T-cell (primary cell): Measurements from ENCODE around the gene C20orf204. TPM values are rescaled to one million over a fixed set of nuclear protein-coding genes. Genes with fewer than 3 reads are reported as not detected.

ENCODE experiments used
- ATAC-seq, 4 experiments: fragments of 200-7000 bp in 3 of 4; fragments of 150-1000 bp in 1 of 4; cut with Tn5 transposase; replicated peaks in 1 of 4; 1 replicate in 3 of 4; 2 replicates in 1 of 4; pipeline ENCODE4 v1.10.0; 2021; ENCODE audit warnings: moderate library complexity in 3 of 4, mild to moderate bottlenecking in 2 of 4, moderate number of reproducible peaks in 1 of 4
- CTCF ChIA-PET, 2 donors: fragments of 300-600 bp; sonication (Branson Sonifier 250); formaldehyde crosslinking; loops; one replicate each; lab custom pipeline; 2022; ENCODE audit warnings: antibody characterized with exemption in 2 of 2; lab: Charles Lee
- POLR2A ChIA-PET, 2 donors: fragments of 300-600 bp; sonication (Branson Sonifier 250); formaldehyde crosslinking; loops; one replicate each; lab custom pipeline; 2022; ENCODE audit warnings: antibody characterized with exemption in 2 of 2; lab: Charles Lee
- DNase-seq, 35 experiments: peaks; one replicate each; pipeline versions ENCODE4 v3.0.0 to v3.0.0-alpha.2; 2013 to 2023
- H3K27ac ChIP-seq: one replicate; pipeline ENCODE4 v1.5.1; 2013; ENCODE audit warnings: low read length
- H3K27me3 ChIP-seq, 2 experiments: replicated peaks in 1 of 2; 1 replicate in 1 of 2; 2 replicates in 1 of 2; pipeline versions ENCODE4 v1.6.1 to v1.7.0; 2013; ENCODE audit warnings: low read length in 1 of 2, mixed read lengths in 1 of 2; ENCODE audit not compliant: control insufficient read depth in 2 of 2, insufficient read depth in 2 of 2; ENCODE audit errors: extremely low read depth in 1 of 2
- H3K36me3 ChIP-seq, 2 donors: 1 replicate in 1 of 2; 2 replicates in 1 of 2; pipeline versions ENCODE4 v1.6.1 to v1.7.0; 2013; ENCODE audit warnings: low read length in 1 of 2; ENCODE audit not compliant: control insufficient read depth in 2 of 2, insufficient read depth in 1 of 2; ENCODE audit errors: extremely low read depth in 1 of 2
- H3K4me1 ChIP-seq, 2 experiments: 1 replicate in 1 of 2; 2 replicates in 1 of 2; pipeline versions ENCODE4 v1.6.1 to v1.7.0; 2013; ENCODE audit warnings: low read length in 2 of 2, mixed read lengths in 1 of 2; ENCODE audit not compliant: insufficient read depth in 2 of 2, control insufficient read depth in 1 of 2; ENCODE audit errors: extremely low read depth in 1 of 2
- H3K4me3 ChIP-seq, 2 donors: 1 replicate in 1 of 2; 2 replicates in 1 of 2; pipeline versions ENCODE4 v1.5.1 to v1.7.0; 2013; ENCODE audit warnings: mild to moderate bottlenecking in 2 of 2, low read length in 1 of 2, moderate library complexity in 1 of 2; ENCODE audit not compliant: control insufficient read depth in 1 of 2; ENCODE audit errors: extremely low read depth in 1 of 2
- H3K9me3 ChIP-seq: 2 replicates; pipeline ENCODE4 v1.7.0; 2013
- H3K27ac Mint-ChIP-seq, 2 donors: one replicate each; pipeline ENCODE4 v1.8.0; 2020 to 2021; ENCODE audit warnings: mild to moderate bottlenecking in 2 of 2, mixed read lengths in 2 of 2
- H3K27me3 Mint-ChIP-seq, 2 donors: one replicate each; pipeline ENCODE4 v1.8.0; 2021 to 2022; ENCODE audit warnings: mixed read lengths in 2 of 2
- H3K36me3 Mint-ChIP-seq: one replicate; pipeline ENCODE4 v1.8.0; 2021; ENCODE audit warnings: mixed read lengths
- H3K4me1 Mint-ChIP-seq, 3 donors: one replicate each; pipeline ENCODE4 v1.8.0; 2020 to 2022; ENCODE audit warnings: mixed read lengths in 3 of 3, mild to moderate bottlenecking in 1 of 3
- H3K4me3 Mint-ChIP-seq, 3 donors: one replicate each; pipeline ENCODE4 v1.8.0; 2020 to 2022; ENCODE audit warnings: mild to moderate bottlenecking in 3 of 3, mixed read lengths in 3 of 3, moderate library complexity in 3 of 3
- H3K9me3 Mint-ChIP-seq, 3 donors: one replicate each; pipeline ENCODE4 v1.8.0; 2020 to 2022; ENCODE audit warnings: mixed read lengths in 3 of 3
- WGBS: methylation state at CpG from one replicate; pipeline ENCODE4 v1.1.5; 2013; ENCODE audit warnings: missing lambda C conversion rate; ENCODE audit not compliant: insufficient coverage; 5-methylcytosine and 5-hydroxymethylcytosine counted together
- total RNA-seq, 35 experiments: library from RNA in 6 of 35; stranded (reverse) in 6 of 35; fragments of 120-200 nt in 1 of 35; gene quantifications; one replicate each; pipeline versions ENCODE4 v1.2.1 to v1.2.4 and lab custom pipeline; 2013 to 2026

C20orf204 gene
- total RNA-seq, 5 donors from 2014 or later (not counting 1 experiment from before 2014, with no cell fraction given) = 4.5 to 20.8 (median 9.5) TPM

DNA sequence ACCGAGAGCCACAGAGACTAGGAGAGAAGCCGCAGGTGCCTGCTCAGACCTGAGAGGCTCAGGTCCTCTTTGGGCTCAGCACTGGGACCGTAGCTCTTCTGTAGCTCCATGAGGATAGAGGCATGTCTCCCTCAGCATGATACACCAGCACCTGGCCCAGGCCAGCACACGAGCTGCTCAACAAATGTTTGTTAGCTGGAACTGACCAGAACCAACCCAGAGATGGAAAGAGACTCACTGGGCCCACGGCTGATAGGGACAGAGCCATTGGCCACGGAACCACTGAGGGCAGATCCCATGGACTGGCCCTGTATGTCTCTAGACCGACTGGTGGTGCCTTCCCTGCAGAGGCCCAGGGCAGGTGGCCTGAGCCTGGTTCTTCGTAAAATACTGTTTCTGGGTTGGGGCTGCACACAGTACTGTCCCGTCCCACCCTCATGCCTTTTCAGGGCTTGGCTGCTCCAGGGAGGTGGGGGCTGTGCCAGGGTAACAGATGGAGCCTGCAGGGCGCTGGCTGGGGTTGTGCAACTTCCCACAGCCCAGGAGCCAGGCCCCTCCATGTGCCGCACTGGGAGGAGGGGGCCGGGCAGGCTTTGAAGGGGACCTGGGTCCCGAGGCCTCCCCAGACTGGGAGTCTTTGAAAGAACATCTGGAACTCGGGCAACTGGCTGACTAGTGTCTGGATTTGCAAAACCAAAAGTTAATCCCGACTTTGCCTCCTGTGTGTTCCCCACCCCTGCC, 5.2 kb downstream of the C20orf204 start:
- Histone ChIP-seq H3K9me3 (no peaks in the 10 kb centered on the region), H3K27me3 (peaks cover 0 to 42% of the 10 kb centered on the region in 2 experiments), H3K27ac (no peak overlapping the region), H3K36me3 (no peaks in the 10 kb centered on the region), H3K4me1 (peaks cover 18 to 63% of the 10 kb centered on the region in 2 experiments), H3K4me3 (peak overlapping the region in 1 of 2 donors; percentile 66)
- Mint-ChIP-seq H3K27ac (peak overlapping the region; percentile 90 to 93), H3K36me3 (no peaks in the 10 kb centered on the region), H3K9me3 (no peaks in the 10 kb centered on the region), H3K4me3 (peak overlapping the region; percentile 75 to 81 (median 79)), H3K4me1 (peaks cover 53 to 67% (median 53%) of the 10 kb centered on the region in 3 donors), H3K27me3 (peaks cover under 1 to 5% of the 10 kb centered on the region in 2 donors)
- ChIA-PET CTCF (no interaction called here), POLR2A (no interaction called here)
- ATAC-seq (no peak), DNase-seq (no peak)
- 89% methylated on average over 12 of the region's 15 CpGs for WGBS

DNA sequence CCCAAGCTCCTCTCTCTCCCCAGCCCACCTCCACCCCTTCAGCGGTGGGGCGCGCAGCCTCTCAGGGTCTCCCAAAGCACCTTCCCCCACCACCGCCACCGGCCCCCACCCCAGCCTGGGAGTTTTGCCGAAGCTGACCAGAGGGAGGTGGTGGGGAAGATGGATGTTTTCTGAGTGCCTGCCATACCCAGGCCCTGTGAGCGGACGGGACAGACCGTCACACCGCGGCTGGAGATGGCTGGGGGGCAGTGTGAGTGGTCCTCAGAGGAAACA, 5.7 kb downstream of the C20orf204 start:
- 45% methylated on average over 5 of the region's 11 CpGs for WGBS

DNA sequence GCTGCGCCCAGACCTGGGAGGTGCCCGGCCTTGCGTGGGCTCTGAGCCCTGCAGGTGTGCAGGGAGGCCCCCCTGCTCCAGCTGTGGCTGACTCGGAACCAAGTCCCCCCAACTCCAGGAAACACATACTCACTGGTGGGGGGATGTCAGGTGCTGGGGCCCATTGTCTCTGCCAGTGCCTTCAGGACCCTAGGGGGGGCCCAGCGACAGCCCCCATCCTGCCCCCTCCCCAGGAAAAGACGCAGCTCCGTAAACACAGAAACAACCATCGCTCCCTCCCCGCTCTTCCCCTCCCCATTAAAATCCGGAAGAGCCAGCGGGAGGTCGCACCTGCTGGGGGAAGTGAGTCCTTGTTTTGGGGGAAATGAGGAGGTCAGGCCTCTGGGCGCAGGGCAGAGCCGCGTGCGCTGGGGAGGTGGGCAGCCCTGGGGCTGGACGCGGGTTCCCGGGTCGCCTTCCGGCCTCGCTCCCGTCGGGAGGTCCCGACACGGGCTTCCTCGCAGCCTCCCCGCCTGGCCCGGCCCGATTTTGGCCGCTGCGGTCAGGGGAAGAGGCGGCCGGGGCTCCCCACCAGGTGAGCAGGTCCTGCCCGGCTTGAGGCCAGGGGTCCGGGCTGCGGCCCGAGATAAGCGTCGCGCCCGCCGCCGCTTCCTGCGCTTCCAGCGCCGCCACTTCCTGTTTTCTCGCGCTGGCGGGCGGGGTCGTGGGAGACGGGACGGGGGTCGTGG, 6.2 kb downstream of the C20orf204 start:
- H3K27ac Mint-ChIP-seq = peak overlapping the region; percentile 90 to 93
- peak overlapping the region; percentile 75 to 81 (median 79) for H3K4me3 Mint-ChIP-seq
- H3K4me1 Mint-ChIP-seq = peaks cover 46 to 62% (median 58%) of the 10 kb centered on the region in 3 donors
- H3K4me1 ChIP-seq = peaks cover 18 to 53% of the 10 kb centered on the region in 2 experiments
- H3K27me3 Mint-ChIP-seq = peaks cover 6 to 15% of the 10 kb centered on the region in 2 donors
- no peak for ATAC-seq
- no peaks in the 10 kb centered on the region for H3K9me3 Mint-ChIP-seq
- under 1% methylated on average over 25 of the region's 55 CpGs for WGBS
- peak overlapping the region; percentile 63 for H3K27ac ChIP-seq
- peak overlapping the region; percentile 66 to 74 for H3K4me3 ChIP-seq
- ChIA-PET CTCF (no interaction called here), POLR2A (no interaction called here)
- H3K36me3 ChIP-seq = no peaks in the 10 kb centered on the region
- no peaks in the 10 kb centered on the region for H3K9me3 ChIP-seq
- H3K27me3 ChIP-seq = peaks cover 0 to 50% of the 10 kb centered on the region in 2 experiments
- H3K36me3 Mint-ChIP-seq = no peaks in the 10 kb centered on the region
- peak in 2 of 35 experiments; percentile 40 to 56 for DNase-seq

More for the DNA sequence above, 5.7 kb downstream of the C20orf204 start:
- Histone ChIP-seq H3K9me3 (no peaks in the 10 kb centered on the region), H3K36me3 (no peaks in the 10 kb centered on the region), H3K4me3 (peak overlapping the region; percentile 66 to 74), H3K27me3 (peaks cover 0 to 46% of the 10 kb centered on the region in 2 experiments), H3K27ac (peak overlapping the region; percentile 63), H3K4me1 (peaks cover 18 to 58% of the 10 kb centered on the region in 2 experiments)
- Mint-ChIP-seq H3K27ac (peak overlapping the region; percentile 90 to 93), H3K4me1 (peaks cover 51 to 66% (median 58%) of the 10 kb centered on the region in 3 donors), H3K27me3 (peaks cover 5 to 10% of the 10 kb centered on the region in 2 donors), H3K36me3 (no peaks in the 10 kb centered on the region), H3K9me3 (no peaks in the 10 kb centered on the region), H3K4me3 (peak overlapping the region; percentile 75 to 81 (median 79))
- CTCF ChIA-PET = no interaction called here
- DNase-seq (no peak), ATAC-seq (no peak)
- POLR2A ChIA-PET = no interaction called here

DNA sequence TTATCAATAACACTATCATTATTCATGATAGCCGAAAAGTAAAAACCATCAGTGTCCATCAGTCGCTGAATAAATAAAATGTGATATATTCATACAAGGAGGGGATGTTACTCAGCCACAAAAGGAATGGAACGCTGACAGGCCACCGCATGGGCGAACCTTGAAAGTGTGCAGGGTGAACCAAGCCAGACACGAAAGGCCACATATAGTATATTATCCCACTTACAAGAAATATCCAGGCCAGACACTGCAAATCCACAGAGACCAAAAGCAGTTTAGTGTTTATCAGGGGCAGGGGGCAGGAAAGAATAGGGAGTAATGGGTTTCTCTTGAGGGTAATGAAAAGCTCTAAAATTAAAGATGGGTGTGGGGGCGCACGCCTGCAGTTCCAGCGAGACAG, 7.8 kb downstream of the C20orf204 start:
- DNase-seq (no peak), ATAC-seq (no peak)
- Histone ChIP-seq H3K4me3 (no peak overlapping the region), H3K36me3 (no peaks in the 10 kb centered on the region), H3K27me3 (peaks cover 0 to 54% of the 10 kb centered on the region in 2 experiments), H3K4me1 (peaks cover 24 to 47% of the 10 kb centered on the region in 2 experiments), H3K9me3 (no peaks in the 10 kb centered on the region), H3K27ac (no peak overlapping the region)
- Mint-ChIP-seq H3K4me3 (peak overlapping the region; percentile 46 to 73 (median 61)), H3K4me1 (peaks cover 39 to 59% (median 57%) of the 10 kb centered on the region in 3 donors), H3K9me3 (no peaks in the 10 kb centered on the region), H3K27me3 (peaks cover 6 to 20% of the 10 kb centered on the region in 2 donors), H3K36me3 (no peaks in the 10 kb centered on the region), H3K27ac (peak overlapping the region; percentile 68 to 91)
- no CpG with 5 or more reads among the region's 9 CpGs for WGBS
- CTCF ChIA-PET = interaction anchor here in 1 of 2 donors (0.7 kb wide), 1 partner anchor 1250 kb away, joined by 4 read pairs; no protein-coding TSS in a partner anchor
- POLR2A ChIA-PET = interaction anchor here (0.6 kb wide), 2 partner anchors 25 to 467 kb away, joined by 3 to 4 read pairs; no protein-coding TSS in a partner anchor

DNA sequence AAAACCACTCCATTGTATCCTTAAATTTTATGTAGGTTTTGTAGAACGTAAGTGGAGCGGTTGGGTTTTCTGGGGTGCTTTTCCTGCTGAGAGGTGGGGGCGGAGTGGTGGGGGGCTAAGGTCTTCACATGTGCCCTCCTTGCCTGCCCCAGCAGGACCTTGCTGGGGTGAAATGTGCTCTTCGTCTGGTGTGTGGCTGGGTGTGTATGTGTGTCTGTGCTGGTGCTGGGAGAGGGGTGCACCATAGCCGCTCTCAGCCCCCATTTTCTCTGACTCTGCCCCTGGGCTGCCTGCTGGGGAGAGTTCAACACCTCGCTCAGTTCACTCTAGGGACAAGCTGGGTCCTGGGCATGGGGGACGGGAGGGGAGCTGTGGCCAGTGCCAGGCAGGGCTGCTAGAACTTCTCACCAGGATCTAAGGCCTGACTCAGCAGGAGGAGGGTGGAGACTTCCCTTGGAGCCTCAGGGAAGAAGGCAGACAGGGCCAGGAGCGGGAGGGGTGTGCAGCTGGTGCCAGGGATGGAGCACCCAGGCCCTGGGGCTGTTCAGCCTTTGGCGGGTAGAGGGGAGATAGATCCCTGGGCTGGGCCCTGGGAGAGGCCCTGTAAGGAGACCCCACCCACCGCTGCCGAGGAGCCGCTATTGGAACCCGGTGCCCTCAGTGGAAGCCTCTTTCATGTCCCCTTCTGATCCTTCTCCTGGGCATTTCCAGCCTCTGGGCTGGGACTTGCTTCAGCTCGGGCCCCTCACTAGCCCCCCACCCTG, 8.7 kb downstream of the C20orf204 start:
- Mint-ChIP-seq H3K36me3 (no peaks in the 10 kb centered on the region), H3K9me3 (no peaks in the 10 kb centered on the region), H3K4me1 (peaks cover 36 to 54% (median 54%) of the 10 kb centered on the region in 3 donors), H3K27ac (peak overlapping the region; percentile 39 to 66), H3K4me3 (peak overlapping the region in 2 of 3 donors; percentile 31 to 35), H3K27me3 (peaks cover 6 to 21% of the 10 kb centered on the region in 2 donors)
- H3K27me3 ChIP-seq = peaks cover 0 to 56% of the 10 kb centered on the region in 2 experiments
- ATAC-seq = no peak
- H3K36me3 ChIP-seq = no peaks in the 10 kb centered on the region
- H3K4me3 ChIP-seq = no peak overlapping the region
- ChIA-PET CTCF (no interaction called here), POLR2A (interaction anchor here in 1 of 2 donors (0.6 kb wide), 1 partner anchor 468 kb away, joined by 3 read pairs; no protein-coding TSS in a partner anchor)
- DNase-seq = no peak
- H3K4me1 ChIP-seq = peaks cover 21 to 41% of the 10 kb centered on the region in 2 experiments
- H3K27ac ChIP-seq = no peak overlapping the region
- WGBS = 82% methylated on average over 5 of the region's 14 CpGs
- H3K9me3 ChIP-seq = no peaks in the 10 kb centered on the region
